ENCODE data around the gene JAGN1.
"Not testable (repeated sequence)": the region's sequence is repeated elsewhere in the genome, so short reads cannot be mapped to it uniquely, and the experiment has no call there.

Gene JAGN1

DNA sequence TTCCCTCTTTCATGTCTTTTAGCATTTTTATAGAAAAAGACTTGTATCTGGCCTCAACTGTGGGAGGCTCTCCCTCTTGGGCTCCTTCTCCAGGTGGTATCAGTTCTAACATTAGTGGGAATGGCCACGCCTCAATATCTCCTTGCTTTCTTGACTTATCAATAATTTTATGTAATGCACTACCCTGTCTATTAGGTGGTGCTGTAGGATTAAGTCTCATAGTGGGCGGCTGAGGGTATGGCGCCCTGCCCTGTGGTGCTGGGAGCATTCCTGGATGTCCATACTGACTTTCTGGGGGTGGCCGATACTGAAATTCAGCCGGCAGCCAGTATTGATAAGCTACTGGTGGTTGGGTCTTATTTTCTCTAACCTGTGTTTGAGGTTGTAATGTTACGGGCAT is 37.9 kb upstream of the JAGN1 start:
- H3K9ac ChIP-seq (ENCODE audit: insufficient read length) = no peak overlapping the region
- no peak overlapping the region for H3K4me3 ChIP-seq
- no peak overlapping the region for H3K27ac ChIP-seq
- no peaks in the 10 kb centered on the region for H3K9me3 ChIP-seq (ENCODE audit: low read depth, low read length)
- TF ChIP-seq FOXP2 (optimal IDR thresholded peaks at IDR 0.05; ENCODE audit: control extremely low read depth, extremely low read length, insufficient read depth) = no peak
- TF ChIP-seq EZH2 (IDR thresholded peaks at IDR 0.05) = no peak
- TF ChIP-seq POLR2AphosphoS5 (IDR thresholded peaks at IDR 0.05; ENCODE audit: borderline replicate concordance, low read depth, low read length) = no peak
- no peaks in the 10 kb centered on the region for H3K36me3 ChIP-seq (ENCODE audit: insufficient read depth, low read length)
- DNase-seq (ENCODE audit: low read depth, low spot score) = no peak

DNA sequence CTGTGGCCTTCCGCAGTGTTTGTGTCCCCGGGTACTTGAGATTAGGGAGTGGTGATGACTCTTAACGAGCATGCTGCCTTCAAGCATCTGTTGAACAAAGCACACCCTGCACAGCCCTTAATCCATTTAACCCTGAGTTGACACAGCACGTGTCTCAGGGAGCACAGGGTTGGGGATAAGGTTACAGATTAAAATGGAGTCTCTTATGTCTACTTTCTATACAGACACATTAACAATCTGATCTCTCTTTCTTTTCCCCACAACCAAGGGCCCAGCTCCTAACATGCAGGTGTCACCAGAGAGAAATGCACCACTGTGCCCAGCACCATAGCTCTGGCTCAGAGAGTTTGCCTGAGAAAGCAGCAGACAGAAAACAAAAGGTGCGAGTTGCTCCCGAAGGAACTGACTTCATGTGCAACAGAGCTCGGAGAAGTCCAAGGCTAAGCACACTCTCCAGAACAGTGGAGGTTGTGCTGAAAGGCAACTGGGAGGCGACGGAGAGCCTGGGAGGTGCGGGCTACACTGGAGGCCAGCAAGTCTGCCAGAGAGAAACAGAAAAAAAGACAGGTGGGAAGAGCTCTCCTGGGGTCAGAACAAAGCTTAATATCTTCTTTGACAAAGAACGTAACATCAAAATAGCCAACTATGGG is 36.0 kb upstream of the JAGN1 start:
- not testable (repeated sequence) for DNase-seq (ENCODE audit: low read depth, low spot score); H3K4me3 ChIP-seq; H3K36me3 ChIP-seq (ENCODE audit: insufficient read depth, low read length); H3K27ac ChIP-seq; H3K9ac ChIP-seq (ENCODE audit: insufficient read length); H3K9me3 ChIP-seq (ENCODE audit: low read depth, low read length)

DNA sequence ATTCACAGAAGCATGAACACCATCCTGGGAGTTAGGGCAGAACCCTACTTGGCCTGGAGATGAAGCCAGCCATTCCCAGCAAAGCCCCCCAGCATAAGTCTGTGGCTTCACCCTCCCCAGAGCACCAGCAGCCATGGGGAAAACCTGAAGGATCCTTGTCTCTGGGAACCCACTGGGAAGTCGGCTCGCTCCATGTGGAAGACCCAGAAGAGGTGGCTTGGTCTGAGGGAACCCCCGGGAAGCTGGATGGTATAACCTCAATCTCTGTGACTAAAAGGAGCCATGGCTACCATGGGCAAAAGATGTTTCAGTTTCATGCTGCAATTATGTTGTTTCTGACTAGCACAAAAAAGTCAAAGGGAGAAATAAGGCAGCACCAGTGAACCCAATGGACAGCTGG is 34.8 kb upstream of the JAGN1 start:
- DNase-seq (ENCODE audit: low read depth, low spot score) = no peak
- Histone ChIP-seq H3K9ac (ENCODE audit: insufficient read length) (no peak overlapping the region), H3K36me3 (ENCODE audit: insufficient read depth, low read length) (no peaks in the 10 kb centered on the region), H3K4me3 (no peak overlapping the region), H3K27ac (no peak overlapping the region), H3K9me3 (ENCODE audit: low read depth, low read length) (no peaks in the 10 kb centered on the region)
- TF ChIP-seq EZH2 (IDR thresholded peaks at IDR 0.05) (no peak), POLR2AphosphoS5 (IDR thresholded peaks at IDR 0.05; ENCODE audit: borderline replicate concordance, low read depth, low read length) (no peak), FOXP2 (optimal IDR thresholded peaks at IDR 0.05; ENCODE audit: control extremely low read depth, extremely low read length, insufficient read depth) (no peak)

DNA sequence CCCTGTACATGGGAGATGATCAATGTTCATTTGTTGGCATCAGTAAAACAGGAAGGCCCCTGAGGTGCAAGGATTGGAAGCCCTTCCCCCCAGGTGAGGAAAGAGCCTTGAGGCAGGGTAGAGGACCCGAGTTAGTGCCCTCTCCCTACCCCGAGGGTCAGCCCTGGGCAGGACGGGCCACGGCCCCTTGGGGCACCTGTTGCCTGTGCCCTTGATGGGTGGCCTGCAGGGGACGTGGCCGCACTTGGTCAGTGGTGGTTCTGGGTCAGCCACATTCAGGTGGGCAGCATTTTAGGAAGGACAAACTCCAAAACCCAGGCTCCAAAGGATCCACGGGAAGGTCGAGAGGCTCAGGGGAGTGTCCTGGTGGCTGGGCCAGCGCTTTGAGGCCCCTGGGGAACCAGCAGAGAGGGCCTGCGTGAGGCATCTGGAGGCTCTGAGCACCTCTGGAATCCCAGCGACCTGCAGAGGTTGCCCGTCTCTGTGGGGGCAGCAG is 30.8 kb upstream of the JAGN1 start:
- no peak for TF ChIP-seq POLR2AphosphoS5 (IDR thresholded peaks at IDR 0.05; ENCODE audit: borderline replicate concordance, low read depth, low read length)
- no peak for TF ChIP-seq FOXP2 (optimal IDR thresholded peaks at IDR 0.05; ENCODE audit: control extremely low read depth, extremely low read length, insufficient read depth)
- no peak for TF ChIP-seq EZH2 (IDR thresholded peaks at IDR 0.05)
- Histone ChIP-seq H3K36me3 (ENCODE audit: insufficient read depth, low read length) (no peaks in the 10 kb centered on the region), H3K27ac (no peak overlapping the region), H3K9me3 (ENCODE audit: low read depth, low read length) (no peaks in the 10 kb centered on the region), H3K4me3 (no peak overlapping the region), H3K9ac (ENCODE audit: insufficient read length) (no peak overlapping the region)
- DNase-seq (ENCODE audit: low read depth, low spot score) = no peak

DNA sequence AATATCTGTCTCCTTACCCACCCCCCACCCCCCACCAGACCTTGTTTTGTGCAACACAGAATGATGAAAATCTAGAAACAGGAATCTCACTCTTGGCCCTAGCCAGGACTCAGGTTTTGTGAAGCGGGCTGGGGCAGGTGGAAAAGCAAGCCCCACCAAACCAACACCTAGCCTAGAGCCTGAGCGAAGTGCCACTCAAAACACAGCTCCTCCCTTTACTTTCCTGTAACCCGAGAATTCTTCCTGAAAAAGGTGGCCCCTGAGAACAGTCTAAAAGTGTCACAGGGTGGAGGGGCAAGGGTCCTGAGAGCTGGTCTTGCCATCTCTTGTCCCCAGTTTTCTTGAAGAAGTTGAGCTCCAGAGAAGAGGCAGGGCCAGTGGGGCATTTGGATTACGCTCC is 29.2 kb upstream of the JAGN1 start:
- Histone ChIP-seq H3K36me3 (ENCODE audit: insufficient read depth, low read length) (no peaks in the 10 kb centered on the region), H3K27ac (no peak overlapping the region), H3K9me3 (ENCODE audit: low read depth, low read length) (no peaks in the 10 kb centered on the region), H3K4me3 (no peak overlapping the region), H3K9ac (ENCODE audit: insufficient read length) (no peak overlapping the region)
- TF ChIP-seq EZH2 (IDR thresholded peaks at IDR 0.05) = no peak
- no peak for TF ChIP-seq POLR2AphosphoS5 (IDR thresholded peaks at IDR 0.05; ENCODE audit: borderline replicate concordance, low read depth, low read length)
- TF ChIP-seq FOXP2 (optimal IDR thresholded peaks at IDR 0.05; ENCODE audit: control extremely low read depth, extremely low read length, insufficient read depth) = no peak
- no peak for DNase-seq (ENCODE audit: low read depth, low spot score)

DNA sequence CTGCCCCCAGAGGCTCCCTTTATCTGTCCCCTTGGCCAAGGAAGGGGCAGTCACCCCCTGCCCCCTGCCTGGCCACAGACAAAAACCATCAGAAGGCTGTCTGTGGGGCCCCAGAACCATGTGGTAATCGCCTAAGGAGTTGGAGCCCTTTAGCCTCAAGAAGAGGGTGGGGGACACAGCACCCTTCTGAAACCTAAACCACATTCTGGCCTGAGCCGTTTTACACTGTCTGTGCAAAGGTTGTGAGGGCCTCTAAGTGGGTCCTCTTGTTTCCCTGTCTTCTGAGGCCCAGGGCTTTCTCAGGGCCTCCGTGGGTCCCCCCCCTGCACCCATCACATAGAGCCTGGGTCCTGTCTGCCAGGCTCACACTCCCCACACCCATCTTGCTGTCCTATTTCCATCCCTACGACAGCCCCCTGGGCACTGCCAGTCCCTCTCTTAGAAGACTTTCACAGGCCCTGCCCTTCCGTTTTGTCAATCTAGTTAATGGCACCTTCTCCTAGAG is 28.7 kb upstream of the JAGN1 start:
- Histone ChIP-seq H3K36me3 (ENCODE audit: insufficient read depth, low read length) (no peaks in the 10 kb centered on the region), H3K27ac (no peak overlapping the region), H3K9ac (ENCODE audit: insufficient read length) (no peak overlapping the region), H3K4me3 (no peak overlapping the region), H3K9me3 (ENCODE audit: low read depth, low read length) (no peaks in the 10 kb centered on the region)
- no peak for TF ChIP-seq FOXP2 (optimal IDR thresholded peaks at IDR 0.05; ENCODE audit: control extremely low read depth, extremely low read length, insufficient read depth)
- TF ChIP-seq POLR2AphosphoS5 (IDR thresholded peaks at IDR 0.05; ENCODE audit: borderline replicate concordance, low read depth, low read length) = no peak
- TF ChIP-seq EZH2 (IDR thresholded peaks at IDR 0.05) = no peak
- no peak for DNase-seq (ENCODE audit: low read depth, low spot score)

DNA sequence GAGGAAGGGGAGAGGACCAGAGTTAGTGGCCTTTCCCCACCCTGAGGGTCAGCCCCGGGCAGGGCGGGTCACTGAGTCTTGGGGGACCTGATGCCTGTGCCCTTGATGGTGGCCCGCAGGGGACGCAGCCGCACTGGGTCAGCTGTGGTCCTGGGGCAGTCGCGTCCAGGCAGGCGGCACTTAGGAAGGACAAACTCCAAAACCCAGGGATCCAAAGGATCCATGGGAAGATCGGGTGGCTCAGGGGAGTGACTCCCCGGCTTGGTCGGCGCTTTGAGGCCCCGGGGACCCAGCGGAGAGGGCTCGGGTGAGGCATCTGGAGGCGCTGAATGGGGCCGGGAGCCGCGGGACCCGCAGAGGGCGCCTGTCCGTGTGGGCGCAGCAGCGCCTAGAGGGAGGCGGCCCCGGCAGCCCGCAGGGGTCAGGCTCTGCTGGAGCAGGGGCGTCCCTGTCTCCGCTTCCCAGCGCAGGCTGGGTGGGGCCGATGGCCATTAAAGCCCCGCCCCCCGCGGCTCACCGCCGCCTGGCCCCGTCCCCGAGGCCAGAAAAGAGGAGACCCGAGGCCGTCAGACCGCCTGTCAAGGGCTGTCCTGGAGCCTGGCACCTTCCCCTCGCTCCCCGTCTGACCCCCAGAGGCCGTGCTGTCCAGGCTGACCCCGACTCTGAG is 27.9 kb upstream of the JAGN1 start:
- DNase-seq (ENCODE audit: low read depth, low spot score) = no peak
- Histone ChIP-seq H3K4me3 (no peak overlapping the region), H3K36me3 (ENCODE audit: insufficient read depth, low read length) (no peaks in the 10 kb centered on the region), H3K9ac (ENCODE audit: insufficient read length) (no peak overlapping the region), H3K9me3 (ENCODE audit: low read depth, low read length) (no peaks in the 10 kb centered on the region), H3K27ac (no peak overlapping the region)
- no peak for TF ChIP-seq FOXP2 (optimal IDR thresholded peaks at IDR 0.05; ENCODE audit: control extremely low read depth, extremely low read length, insufficient read depth)
- no peak for TF ChIP-seq EZH2 (IDR thresholded peaks at IDR 0.05)
- no peak for TF ChIP-seq POLR2AphosphoS5 (IDR thresholded peaks at IDR 0.05; ENCODE audit: borderline replicate concordance, low read depth, low read length)

DNA sequence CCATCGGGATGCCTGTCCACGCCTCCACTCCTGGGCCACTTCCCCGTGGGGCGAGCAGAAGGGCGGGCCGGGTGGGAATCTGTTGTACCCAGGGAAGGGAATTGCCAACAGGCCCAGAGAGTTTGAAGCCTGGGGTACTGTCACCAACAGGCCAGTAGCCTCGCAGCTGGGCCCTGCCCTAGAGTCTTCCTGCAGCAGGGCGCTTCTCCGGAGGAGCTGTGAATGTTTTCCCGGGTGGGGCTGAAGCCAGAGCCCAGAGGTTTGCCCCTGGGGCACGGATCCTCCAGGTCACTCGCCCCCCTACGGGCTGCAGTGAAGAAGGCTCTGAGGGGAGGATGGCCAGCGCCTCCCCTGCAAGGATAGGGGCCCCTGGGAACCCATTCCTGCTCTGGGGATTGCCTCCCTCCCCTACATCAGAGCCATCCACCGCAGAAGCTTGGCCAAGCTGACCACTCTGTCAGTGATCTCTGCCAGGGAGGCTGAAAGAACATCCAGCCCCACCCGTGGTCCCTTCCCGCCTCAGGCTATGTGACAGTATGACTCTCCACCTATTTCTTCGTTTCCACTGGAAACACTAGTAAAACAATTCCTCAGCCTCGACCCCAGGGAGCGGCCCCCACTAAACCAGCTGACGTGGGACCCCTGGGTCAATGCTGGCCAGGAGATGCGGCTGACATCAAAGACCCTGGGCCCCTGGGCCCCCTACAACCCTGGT is 27.2 kb upstream of the JAGN1 start:
- Histone ChIP-seq H3K36me3 (ENCODE audit: insufficient read depth, low read length) (no peaks in the 10 kb centered on the region), H3K4me3 (no peak overlapping the region), H3K9me3 (ENCODE audit: low read depth, low read length) (no peaks in the 10 kb centered on the region), H3K27ac (no peak overlapping the region), H3K9ac (ENCODE audit: insufficient read length) (no peak overlapping the region)
- DNase-seq (ENCODE audit: low read depth, low spot score) = no peak
- TF ChIP-seq POLR2AphosphoS5 (IDR thresholded peaks at IDR 0.05; ENCODE audit: borderline replicate concordance, low read depth, low read length) = no peak
- TF ChIP-seq EZH2 (IDR thresholded peaks at IDR 0.05) = no peak
- TF ChIP-seq FOXP2 (optimal IDR thresholded peaks at IDR 0.05; ENCODE audit: control extremely low read depth, extremely low read length, insufficient read depth) = no peak
